Hematopoietic multipotent progenitor cell (in vitro differentiated cells): Measurements from ENCODE around the gene MYF5. TPM values are rescaled to one million over a fixed set of nuclear protein-coding genes. Genes with fewer than 3 reads are reported as not detected.

ENCODE experiments used
- DNase-seq, 3 donors: peaks; one replicate each; pipeline ENCODE4 v3.0.0-alpha.2; 2011 to 2015; ENCODE audit warnings: low read depth in 2 of 3, low spot score in 2 of 3
- total RNA-seq: library from RNA; depleted of rRNA; stranded (reverse); fragments of >200 nt; gene quantifications from one replicate; pipeline ENCODE4 v1.2.3, GENCODE V29; 2012

MYF5 gene
- total RNA-seq, 1 donor, result not detected

DNA sequence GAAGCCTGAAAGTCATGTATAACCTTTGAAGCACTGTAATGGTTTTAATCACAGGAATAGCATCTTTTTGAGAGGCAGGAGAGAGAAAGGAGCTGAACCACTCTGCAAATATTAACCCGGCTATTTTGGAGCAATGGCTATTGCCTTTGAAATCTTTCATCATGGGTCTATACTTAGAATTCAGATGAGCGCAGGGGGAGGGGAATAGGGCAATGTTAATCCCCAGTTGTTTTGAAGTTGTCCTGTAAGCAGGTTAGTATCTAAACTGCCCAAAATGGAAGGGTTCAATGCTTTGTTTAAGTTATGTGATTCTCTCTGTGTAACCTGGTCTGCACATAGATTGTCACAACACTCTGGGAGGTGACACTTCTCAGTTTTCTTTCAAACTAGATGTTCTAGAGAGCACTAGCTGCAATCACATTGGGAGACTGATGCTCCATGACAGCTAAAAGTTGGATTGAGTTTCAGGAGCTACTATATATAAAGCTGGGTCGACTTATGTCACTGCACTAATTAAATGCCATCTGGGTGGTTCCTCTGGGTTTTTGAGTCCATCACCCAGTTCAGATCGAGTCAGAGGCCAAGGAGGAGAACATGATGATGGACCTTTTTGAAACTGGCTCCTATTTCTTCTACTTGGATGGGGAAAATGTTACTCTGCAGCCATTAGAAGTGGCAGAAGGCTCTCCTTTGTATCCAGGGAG is 9.4 kb upstream of the MYF5 start, which contains the start of gene MYF6:
TSS of gene MYF6 (plus strand) at position 509 of the 704 bp plus-strand sequence. CDS start at position 595, 86 bp downstream.
- DNase-seq, result no peak

DNA sequence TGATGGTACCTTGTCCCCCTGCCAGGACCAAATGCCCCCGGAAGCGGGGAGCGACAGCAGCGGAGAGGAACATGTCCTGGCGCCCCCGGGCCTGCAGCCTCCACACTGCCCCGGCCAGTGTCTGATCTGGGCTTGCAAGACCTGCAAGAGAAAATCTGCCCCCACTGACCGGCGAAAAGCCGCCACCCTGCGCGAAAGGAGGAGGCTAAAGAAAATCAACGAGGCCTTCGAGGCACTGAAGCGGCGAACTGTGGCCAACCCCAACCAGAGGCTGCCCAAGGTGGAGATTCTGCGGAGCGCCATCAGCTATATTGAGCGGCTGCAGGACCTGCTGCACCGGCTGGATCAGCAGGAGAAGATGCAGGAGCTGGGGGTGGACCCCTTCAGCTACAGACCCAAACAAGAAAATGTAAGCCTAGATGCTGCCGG is 8.9 kb upstream of the MYF5 start:
- DNase-seq, result no peak

DNA sequence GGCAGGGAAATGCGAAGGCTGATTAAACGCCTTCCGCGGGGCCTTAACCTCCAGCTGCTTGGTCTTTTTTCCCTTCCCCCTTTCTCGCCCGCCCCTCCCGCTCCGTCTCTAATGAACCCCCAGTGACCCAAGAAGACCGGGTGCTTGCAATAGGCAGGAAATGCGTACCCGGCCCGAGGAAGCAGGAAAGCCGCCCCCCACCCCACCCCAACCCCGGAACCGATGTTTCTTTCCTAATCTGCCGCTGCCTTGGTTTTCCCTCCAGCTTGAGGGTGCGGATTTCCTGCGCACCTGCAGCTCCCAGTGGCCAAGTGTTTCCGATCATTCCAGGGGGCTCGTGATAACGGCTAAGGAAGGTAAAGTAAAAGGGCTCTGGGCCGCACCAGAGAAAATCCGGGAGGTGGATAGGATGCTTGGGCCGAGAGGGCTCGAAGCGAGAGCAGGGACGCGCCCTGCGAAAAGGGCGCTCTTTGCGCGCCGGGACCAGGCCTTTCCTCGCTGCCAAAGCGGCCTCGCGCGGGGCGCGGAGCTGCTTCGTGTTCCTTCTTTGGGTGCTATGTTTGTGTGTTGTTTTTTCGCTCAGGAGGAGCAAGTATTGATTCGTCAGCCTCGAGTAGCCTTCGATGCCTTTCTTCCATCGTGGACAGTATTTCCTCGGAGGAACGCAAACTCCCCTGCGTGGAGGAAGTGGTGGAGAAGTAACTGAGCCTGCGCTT is 8.3 kb upstream of the MYF5 start:
- peak in 1 of 3 donors; percentile 13 for DNase-seq

DNA sequence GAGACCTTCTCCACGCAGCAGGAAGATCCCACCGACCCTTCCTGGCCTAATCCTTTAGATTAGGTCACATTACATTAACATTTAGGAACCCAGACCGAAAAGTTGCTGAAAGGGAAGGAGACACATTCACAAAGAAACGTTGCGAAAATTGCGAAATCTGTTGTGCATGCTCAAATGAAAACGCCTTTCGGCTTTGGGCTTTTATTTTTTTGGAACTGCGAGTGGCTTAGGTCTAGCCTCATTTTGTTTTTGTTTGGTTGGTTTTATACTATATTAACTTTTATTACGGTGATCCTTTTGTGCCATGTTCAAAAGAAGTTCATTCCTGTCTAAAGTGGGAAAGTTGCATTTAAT is 7.8 kb upstream of the MYF5 start:
- DNase-seq, result no peak

DNA sequence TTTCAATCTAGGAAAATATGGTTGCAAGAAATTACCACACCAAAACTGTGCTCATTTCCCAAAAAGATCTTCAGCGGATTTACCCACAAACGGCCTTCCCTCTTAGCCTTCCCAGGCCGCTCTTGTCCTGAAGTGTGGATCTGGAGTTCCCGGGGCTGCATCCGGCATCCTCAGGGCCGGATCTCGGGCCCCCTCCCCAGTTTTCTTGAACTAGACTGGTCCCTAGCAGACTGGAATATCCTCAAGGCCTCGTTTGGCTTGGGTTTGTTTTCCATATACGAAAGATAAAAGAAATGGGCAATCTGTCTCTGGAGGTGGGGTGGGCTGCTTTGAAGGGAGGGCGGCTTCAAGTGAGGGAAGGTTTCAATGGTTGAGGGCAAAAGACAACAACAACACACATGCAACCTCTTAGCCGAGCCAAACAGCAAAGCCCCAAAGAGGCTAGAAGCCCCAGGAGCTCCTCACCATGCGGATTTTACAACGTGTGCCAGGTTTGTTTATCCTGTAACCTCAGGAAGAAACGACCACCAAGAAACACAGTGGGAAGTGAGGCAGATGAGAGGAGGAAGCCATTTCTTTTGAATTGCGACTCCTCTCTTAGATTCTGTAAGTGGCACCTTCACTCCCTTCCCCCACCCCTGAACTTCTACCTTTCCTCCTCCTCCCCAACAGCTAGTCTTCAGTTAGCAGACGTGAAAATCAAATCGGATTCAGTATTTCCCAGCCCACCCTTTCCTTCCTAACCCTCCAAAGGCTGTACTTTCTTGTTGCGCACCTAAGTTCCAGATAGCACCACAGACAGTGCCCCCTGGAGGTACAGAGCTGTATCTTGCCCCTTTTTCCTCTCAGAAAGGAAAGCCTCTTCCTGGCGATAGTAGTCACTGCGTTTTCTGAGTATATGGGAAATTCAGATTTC is 6.6 kb upstream of the MYF5 start:
- DNase-seq, result peak in 1 of 3 donors; percentile 50

DNA sequence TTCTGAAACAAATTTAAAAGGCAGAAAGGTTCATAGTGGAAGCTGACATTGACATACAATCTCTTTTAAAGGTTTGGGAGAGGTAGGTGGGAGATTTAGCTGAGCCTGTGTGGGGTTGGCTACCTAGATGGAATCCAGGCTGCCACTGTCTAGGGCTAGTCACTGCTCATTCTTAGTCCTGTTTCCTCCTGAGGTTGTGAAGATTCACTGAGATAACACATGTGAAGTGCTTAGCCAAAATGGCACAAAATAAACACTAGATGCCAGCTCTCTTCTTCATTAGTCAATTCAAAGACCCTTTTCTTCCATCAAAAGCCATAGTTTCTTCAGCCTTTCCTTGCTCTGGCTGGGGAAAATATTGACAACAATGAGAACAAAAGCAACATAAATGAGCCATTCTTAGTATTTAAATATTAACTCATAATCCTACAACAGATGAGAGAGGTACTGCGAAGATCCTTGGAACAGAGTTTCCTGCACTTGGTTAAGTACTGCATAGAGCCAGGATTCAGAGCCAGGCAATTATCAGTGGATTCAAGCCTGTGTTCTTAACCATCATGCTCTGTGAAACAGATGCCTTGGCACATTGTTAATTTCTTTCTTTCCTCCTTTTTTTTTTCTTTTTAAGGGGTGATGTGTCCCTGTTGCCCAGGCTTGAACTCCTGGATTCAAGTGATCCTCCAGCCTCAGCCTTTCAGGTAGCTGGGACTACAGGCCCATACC is 5.8 kb upstream of the MYF5 start:
- no peak for DNase-seq

DNA sequence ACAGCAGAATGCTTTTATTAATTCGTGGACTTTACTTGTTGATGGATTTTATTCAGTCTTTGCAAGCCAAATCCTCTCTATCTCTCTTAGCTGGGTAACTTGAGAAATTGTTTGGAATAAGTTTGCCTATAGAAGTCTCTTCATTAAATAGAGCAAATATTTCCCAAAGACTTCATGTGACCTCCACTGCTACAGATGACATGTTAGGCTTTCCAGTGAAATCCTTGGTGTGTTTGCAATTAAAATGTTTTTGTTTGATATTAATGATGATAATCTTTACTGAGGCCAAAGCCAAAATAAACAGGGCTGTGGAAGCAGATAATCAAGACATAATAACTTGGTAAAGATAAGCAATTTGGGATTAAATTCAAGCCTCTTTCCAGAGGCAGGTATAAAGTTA is 4.8 kb upstream of the MYF5 start:
- no peak for DNase-seq

DNA sequence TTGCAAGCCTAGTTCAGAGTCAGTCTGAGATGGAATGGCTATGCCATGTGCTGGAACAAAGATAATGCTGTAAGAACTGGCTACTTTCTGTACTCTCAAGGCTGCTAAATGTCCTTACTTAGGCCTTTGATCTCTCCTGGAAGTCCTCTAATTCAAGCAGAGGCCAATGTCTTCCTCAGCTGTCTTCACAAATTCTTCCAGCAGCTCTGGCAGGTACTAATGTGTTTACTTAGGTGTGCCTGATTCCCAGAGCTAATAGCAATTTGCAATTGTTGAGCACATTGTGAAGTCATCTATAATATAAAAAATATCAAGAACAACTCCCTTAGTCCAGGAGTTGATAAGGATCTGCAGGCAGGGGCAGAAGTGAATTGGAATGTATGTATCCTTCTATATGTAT is 3.8 kb upstream of the MYF5 start:
- no peak for DNase-seq

DNA sequence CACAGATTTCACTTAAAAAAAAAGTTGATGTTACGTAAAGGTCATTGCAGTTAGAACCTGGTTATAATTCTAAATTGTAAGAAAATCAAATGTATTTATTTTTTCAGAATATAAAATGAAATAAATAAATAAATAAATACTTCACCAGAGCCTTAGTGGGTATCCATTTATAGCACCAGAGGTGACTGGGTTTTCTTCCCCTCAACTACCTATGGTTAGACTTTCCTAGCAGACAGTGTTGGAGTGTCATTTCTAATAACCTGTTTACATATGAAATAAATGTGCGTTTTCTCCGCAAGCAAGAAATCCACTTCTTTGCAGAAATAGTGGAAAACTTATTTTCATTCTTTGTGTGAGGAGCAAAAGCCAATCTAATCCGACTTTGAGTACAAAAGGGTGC is 3.3 kb upstream of the MYF5 start:
- DNase-seq, result no peak

DNA sequence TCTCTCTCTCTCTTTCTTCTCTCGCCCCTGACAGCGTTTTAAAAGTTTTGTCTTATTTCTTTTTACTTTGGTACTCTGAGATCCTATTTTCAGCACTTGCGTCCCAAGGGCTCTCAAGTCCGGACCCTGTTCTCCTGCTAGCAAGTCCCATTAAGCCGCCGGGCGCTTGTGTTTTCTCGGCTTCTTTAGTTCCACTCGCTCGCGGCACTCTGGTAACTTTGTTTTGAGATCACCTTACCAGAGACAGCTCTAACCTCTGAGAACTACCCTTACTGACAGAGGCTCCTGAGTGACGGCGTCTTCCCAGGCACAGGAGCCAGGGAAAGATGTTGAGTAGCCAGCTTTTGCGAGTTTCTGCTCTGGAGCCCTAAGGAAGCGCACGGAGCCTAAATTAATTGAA is 2.7 kb upstream of the MYF5 start:
- DNase-seq, result peak in 1 of 3 donors; percentile 18

DNA sequence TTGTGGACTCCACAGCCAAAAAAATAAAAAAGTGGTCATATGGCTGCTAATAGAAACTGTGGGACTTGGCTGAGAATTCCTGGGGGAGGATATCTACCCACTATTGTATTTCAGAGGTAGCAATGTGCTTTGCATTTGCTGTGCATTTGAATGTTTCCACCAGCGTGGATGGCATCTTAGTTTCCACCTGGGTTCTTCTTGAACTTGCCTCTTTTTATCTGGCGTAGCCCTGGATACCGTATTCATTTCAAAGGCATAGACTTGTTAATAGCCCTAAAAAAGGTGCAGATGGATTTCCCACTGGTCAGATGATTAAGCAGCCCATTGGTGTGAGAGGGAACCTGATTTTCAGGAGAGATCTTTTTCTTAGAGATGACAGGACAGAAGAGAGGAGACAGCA is 1.9 kb upstream of the MYF5 start:
- no peak for DNase-seq

DNA sequence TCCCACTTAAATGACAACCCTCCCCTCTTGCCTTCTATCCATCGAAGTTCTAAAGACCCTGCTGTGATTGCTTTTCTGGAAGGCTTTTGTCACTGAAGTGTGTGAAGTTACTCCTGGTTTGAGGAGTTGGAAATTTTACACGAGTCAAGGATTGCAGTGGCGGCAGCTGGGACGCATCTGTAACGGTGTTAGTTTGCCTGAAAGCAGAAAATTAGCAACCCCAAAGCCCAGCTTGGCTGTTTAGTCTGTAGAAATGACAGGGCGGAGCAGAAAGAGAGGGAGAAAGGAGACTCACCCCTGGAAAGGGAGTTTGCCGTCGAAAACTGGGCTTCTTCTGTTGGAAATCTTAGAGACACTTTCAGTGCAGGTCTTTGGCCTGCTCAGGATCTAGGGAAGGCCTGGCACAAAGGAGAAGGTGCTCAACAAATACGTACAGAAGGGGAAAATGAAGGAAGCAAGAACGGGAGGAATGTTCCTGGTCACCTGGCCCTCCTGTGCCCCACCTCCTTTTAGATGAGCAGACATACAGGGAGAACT is 931 bp upstream of the MYF5 start:
- no peak for DNase-seq

DNA sequence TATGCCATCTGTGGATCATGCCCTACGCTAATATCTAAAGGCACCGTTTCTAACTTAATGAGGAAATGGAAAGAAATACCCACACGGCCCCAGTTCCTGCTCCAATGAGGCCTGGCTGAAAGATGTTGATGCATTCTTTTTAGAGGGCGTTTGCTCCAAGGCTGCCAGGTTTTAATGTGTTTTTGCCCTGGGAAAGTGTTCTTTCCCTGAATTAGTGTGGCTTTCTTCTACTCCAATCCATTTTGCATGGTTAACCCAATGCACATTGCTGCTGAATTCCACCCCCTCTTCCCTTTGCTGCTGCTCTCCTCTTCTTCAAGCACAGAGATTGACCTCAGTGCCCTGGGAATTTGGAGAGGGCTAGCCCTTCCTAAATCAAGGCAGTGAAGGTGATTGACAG is 1.1 kb downstream of the MYF5 start:
- DNase-seq, result no peak

DNA sequence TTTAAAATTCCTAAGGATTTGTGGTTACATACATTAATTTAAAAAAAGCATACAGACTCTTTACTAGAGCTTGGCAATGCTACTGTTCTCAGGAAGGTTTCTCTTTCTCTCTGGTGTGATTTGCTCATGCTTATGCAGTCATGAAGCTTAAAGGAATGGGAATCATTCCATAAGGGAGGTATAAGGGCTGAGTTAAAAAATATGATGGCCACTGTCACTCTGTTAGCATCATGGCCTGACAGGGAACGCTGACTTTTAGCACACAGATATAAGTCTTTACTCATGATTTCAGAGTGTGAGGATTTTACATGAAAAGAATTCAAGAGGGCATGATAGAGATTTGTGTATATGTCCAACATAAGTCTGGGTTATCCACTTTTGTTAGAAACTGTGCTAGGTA is 3.8 kb downstream of the MYF5 start:
- no peak for DNase-seq

DNA sequence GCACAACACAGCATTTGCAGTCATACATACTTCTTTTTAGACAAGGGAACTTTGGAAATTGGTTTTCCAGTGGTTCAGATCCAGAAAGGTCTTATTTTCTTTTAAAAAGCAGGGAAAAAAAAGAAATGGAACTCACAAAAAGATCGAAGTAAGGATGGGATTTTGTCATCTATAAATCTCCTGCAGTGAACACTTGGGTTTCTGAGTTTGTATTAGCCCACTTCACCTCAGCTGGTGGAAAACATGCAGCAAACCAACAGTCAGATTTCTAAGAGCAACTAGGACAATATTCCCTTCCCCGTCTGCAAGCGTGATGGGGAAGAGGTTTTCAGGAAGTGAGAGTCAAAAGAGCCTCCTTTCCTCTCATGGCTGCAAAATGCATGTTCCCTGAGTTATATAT is 4.6 kb downstream of the MYF5 start:
- no peak for DNase-seq

DNA sequence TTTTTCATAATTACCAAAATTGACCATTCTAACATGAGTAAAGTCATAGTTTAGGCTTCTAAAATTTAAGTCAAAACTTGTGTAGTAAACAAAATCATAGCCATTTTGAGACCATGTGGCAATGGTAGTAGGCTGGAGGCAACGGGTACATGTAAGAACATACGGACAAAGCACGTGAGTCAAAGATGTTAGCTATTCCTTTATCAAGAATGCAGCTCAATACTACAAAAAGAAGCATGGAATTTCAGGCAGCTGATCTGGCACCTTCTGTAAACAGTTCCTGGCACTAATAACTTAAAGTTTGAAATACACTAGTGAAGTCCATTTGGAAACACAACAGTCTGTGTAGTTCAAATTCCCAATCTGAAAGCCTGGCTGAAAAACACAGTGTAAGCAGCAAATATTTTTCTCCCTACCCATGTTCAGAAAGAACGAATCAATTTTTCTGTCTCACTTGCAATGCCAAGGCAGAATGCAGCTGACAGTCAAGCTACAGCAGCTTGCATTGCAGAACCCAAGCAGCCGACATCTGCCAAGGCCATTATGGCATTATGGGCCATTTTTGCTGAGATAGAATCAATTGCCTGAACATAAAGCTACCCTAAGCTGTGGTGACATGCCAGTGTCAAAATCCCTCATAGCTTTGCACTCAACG is 29.3 kb downstream of the MYF5 start:
- no peak for DNase-seq

DNA sequence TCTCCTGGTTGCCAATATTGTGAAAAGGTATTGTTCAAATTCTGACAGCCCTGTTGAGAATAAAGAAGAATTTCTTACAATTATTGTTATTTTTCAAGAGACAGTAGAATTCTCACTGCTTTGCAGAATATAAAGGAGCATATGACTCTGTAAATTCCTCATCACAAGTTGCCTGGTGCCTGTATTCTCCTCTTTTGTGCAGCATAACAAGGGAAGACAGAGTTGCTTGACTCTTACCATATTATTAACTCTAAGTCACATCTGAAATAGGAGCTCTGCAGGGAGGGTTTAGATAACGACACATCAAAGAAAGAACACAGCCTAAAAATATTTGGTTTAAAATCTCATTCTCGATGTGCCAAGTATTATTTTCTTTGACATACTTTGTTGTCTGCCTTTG is 31.1 kb downstream of the MYF5 start:
- no peak for DNase-seq

DNA sequence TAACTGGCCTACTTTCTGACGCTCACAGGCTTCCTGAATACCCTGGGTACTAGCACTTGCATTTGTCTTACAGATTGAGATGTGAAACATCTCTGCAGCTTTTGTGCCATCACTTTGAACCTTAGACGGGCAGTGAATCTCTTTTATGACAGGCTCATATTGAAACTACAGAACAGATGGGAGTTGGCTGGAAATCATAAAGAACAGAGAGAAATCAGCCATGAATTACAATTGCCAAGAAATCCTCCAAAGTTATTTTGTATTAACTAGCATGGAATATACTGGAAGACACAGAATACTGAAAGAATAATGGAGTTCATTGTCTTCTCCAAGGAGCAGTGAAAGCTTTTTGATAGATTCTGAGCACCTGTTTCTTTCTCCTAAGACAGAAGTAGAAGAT is 32.7 kb downstream of the MYF5 start:
- DNase-seq, result no peak

DNA sequence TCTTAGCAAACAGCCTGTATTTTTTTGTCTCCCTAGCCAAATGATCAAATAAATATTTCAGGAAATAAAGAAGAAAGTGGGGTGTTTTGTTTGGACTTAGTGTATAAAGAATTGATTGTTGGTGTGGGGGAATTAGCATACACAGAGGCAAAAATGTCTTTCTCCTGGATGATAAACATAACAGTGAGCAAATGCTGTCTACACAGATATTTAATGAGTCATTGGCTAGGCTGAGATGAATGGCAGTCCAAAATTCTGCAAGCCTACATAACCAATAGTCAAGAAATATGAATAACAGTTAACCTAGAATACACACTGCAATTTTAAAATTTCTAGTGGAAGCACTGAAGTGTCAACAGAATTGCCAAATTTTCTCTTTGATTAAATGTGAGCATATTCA is 35.8 kb downstream of the MYF5 start:
- no peak for DNase-seq

DNA sequence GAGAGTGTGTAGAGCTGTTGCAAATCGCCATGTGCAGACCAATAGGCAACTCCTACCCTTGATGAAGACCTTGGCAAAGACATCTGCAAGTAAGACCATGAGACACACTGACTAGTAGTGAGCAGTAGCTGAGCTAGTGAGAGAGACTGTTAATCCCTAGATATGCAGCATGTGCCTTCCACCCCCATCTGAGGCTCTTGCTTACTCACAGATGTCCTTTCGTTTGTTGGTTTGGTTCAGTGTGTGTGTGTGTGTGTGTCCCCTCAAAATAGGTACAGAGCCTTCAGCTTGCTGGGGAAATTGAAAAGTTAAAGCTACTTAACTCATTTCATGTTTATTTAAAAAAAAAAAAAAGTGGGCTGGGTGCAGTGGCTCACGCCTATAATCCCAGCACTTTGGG is 37.6 kb downstream of the MYF5 start:
- DNase-seq, result no peak
